ENCODE measurements around the gene ARHGAP26. TPM values are rescaled to one million over a fixed set of nuclear protein-coding genes. Genes with fewer than 3 reads are reported as not detected.

ARHGAP26 gene, protein sequence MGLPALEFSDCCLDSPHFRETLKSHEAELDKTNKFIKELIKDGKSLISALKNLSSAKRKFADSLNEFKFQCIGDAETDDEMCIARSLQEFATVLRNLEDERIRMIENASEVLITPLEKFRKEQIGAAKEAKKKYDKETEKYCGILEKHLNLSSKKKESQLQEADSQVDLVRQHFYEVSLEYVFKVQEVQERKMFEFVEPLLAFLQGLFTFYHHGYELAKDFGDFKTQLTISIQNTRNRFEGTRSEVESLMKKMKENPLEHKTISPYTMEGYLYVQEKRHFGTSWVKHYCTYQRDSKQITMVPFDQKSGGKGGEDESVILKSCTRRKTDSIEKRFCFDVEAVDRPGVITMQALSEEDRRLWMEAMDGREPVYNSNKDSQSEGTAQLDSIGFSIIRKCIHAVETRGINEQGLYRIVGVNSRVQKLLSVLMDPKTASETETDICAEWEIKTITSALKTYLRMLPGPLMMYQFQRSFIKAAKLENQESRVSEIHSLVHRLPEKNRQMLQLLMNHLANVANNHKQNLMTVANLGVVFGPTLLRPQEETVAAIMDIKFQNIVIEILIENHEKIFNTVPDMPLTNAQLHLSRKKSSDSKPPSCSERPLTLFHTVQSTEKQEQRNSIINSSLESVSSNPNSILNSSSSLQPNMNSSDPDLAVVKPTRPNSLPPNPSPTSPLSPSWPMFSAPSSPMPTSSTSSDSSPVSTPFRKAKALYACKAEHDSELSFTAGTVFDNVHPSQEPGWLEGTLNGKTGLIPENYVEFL
- 75.0 TPM for total RNA-seq
- long read RNA-seq, partial matches to known transcripts, result 4 of 69 reads
- long read RNA-seq, other reads (novel, unspliced or antisense), result 65 of 69 reads

GRCh38 chr5:142769793-142770649, at the start of gene ARHGAP26:
TSS of gene ARHGAP26 (plus strand) at chr5:142770377. CDS start at chr5:142770762, 385 bp downstream.
- peak; percentile 100 for DNase-seq (ENCODE audit: low spot score)

- DNase-seq (ENCODE audit: low spot score), result no peak
These were observed 49.4 kb upstream of the ARHGAP26 start for GRCh38 chr5:142720641-142721271.

GRCh38 chr5:142722146-142722545, 48.0 kb upstream of the ARHGAP26 start:
- no peak for DNase-seq (ENCODE audit: low spot score)

DNA sequence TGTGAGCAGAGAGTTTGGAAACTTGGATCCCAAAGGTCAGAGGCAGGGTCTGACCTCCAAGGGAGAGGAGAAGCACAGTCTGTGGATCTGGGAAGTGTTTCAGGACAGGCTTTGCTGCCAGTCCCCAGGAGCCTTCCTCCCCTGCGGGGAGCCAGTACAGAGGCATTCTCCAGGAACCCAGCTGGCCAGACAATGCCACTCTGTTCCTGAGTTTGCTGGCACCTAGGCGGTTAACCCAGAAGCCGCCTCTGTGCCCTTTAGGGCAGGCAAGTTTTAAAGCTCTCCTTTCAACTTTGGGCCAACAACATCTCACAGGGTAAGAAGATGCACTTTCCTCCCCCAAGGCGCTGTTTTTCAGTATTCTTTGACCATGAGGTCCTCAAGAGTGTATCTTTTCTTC, 47.3 kb upstream of the ARHGAP26 start:
- DNase-seq (ENCODE audit: low spot score), result no peak

DNA sequence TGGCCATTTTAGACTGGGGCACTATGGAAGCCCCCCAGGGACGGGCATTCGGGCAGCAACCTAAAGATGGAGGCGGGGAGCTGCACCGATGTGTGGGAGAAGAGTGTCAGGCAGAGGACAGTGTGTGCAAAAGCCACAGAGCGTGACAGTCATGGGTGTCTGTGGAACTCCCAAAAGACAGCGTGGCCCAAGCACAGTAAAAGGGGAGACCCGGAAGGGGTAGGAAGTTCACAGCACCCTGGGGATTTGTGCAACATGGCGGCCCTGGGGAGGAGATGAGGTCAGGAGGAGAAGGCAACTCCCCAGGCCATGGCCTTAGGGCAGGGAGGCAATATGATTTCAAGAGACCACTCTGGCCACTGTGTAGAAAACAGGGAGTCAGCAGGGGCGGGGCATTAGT, 45.4 kb upstream of the ARHGAP26 start:
- DNase-seq (ENCODE audit: low spot score), result no peak

DNA sequence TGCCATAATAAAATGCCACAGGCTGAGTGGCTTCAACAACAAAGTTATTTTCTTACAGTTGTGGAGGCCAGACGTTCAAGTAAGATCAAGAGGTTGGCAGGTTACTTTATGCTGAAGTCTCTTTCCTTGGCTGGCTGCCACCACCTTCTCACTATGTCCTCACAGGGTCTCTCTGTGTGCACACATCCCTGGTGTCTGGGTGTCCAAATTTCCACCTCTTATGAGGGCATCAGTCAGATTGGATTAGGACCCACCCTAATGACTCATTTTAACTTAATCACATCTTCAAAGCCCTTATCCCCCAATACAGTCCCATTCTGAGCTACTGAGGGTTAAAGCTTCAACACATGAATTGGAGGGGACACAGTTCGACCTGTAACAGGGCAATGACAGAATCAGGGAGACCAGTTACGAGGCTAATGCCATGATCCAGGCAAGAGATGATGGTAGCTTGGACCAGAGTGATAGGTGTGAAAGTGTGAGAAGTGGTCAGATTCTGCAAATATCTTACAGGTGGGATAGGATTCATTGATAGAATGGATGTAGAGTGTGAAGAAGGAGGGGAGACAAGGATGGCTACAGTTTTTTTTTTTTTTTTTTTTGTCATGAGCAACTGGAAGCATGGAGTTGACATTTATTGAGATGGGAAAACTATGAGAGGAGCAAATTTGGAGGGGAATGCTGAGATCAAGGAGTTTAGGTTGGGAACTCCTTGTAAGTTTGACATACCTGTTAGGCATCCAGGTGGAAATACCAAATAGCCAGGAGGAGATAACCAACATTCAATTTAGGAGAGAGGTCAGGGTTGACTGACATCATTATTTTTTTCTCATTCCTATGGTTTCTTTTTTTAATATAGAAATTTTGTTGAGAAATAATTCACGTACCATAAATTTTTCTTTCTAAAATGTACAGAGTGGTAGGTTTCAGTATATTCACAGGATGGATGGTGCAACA, 44.7 kb upstream of the ARHGAP26 start:
- DNase-seq (ENCODE audit: low spot score), result no peak

DNA sequence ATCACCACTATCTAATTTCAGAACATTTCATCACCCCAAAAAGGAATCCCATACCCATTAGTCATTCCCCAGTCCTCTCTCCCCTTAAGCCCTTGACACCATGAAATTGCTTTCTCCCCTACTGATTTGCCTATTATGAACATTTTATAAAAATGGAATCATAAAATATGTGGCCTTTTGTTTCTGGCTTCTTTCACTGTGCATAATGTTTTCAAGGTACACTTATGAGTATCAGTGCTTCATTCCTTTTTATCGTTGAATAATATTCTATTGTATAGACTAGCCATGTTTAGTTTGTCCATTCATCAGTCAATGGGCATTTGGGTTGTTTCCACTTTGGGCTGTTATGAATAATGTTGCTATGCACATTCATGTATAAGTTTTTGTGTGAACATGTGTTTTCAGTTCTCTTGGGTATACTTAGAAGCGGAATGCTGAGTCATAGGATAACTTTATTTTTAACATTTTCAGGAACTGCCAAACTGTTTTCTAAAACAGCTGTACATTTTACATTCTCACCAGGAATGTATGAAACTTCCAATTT, 43.9 kb upstream of the ARHGAP26 start:
- DNase-seq (ENCODE audit: low spot score), result no peak

DNA sequence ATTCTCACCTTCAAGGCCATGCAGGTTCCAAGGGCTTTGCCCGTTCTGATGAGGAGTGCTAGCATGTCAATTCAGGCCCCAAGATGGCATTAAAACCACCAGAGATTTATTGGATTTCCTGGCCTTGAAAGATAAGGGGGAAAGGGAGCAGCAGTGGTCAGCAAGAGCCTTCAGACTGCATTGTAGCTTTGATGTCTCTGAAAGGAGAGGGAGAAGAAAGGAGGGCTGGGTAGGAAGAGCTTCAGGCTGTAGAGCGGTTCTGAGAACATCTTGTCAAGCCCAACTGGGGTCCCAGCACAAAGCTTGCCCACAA, 42.5 kb upstream of the ARHGAP26 start:
- DNase-seq (ENCODE audit: low spot score), result no peak

- DNase-seq (ENCODE audit: low spot score), result peak; percentile 35
These were observed 34.6 kb upstream of the ARHGAP26 start for GRCh38 chr5:142735323-142736246.

DNA sequence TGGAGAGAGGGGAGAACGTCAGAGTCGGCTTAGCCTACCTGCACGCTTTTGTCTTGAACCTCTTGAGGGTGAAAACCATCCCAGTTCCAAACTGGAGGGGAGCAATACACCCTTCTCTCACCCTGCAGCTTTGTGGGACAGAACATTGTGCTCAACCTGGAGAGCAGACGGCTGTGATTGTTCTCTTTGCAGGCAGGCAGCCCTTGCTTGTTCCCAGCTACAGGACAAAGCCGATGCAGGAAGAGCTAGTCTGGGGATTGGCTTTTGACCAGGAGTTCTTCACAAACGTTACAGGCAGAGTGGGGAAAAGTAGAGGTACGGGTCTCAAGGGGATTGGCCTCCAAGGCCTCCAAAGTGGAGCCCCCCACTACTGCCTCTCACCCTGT, 33.9 kb upstream of the ARHGAP26 start:
- DNase-seq (ENCODE audit: low spot score), result no peak

DNA sequence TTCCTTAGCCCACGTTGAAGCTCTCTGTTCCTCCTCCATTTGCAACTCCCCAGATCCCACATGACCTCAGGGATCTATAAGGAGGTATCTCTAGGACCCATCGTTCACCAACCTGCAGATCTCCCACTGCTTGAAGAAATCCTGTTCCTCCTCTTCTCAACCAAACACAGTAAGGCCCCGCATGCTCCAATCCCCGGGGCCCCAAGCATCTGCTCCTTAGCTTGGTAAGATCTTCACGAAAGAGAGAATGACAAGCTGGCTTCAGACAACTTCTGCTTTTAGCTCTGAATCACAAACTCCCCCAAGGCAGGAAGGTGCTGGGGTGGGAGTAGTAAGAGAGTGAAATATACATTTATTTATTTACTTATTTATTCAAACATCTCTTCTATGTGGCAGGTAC, 33.0 kb upstream of the ARHGAP26 start:
- no peak for DNase-seq (ENCODE audit: low spot score)

- no peak for DNase-seq (ENCODE audit: low spot score)
These were observed 29.5 kb upstream of the ARHGAP26 start for GRCh38 chr5:142740474-142741242.

DNA sequence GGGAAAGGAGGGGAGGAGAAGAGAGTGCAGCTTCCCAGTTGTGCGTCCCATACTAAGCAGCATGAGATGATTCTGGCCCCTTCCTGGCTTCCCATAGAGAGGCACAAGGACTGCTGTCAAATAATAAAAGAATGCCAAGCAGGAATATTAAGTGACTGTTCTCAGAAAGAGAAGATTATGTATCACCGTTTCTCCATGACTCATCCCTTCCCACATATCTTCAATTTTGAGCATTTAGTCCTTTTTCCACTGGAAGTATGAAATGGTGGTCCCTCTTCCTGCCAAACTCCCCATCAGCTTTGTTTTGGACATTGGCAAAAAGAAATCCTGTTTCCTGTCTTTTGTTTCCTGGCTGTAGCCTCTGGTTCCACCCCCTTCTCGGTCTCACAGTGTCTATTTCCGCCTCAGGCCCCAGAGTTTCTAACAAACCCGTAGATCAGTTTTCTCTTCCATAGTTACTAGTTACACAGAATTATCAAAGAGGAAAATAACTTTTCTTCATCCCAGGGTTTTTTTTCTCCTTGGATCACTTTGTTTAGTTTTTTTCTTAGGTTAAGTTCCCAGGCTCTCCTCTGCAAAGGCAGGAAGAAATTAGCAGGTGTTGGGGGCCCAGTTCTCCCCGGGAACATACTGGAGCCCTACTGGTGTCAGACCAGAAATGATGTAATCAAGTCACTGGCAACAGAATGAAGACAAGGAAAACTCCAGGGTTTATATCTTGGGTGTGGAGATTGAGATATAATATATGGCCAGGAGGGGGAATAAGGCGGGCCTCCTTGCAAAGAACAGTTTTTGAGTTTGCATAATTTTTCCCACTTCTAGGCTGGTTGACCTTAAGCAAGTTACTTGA, 26.4 kb upstream of the ARHGAP26 start:
- DNase-seq (ENCODE audit: low spot score), result no peak

GRCh38 chr5:142745268-142745667, 24.9 kb upstream of the ARHGAP26 start:
- no peak for DNase-seq (ENCODE audit: low spot score)

GRCh38 chr5:142746532-142747433, 23.4 kb upstream of the ARHGAP26 start:
- DNase-seq (ENCODE audit: low spot score), result no peak

GRCh38 chr5:142748132-142748531, 22.0 kb upstream of the ARHGAP26 start:
- DNase-seq (ENCODE audit: low spot score), result no peak

Measured in mesenteric fat pad (tissue), 1 donor.